GM23338 (cell line): Measurements from ENCODE around the gene ADAD1. TPM values are rescaled to one million over a fixed set of nuclear protein-coding genes. Genes with fewer than 3 reads are reported as not detected.

Experiments
- ATAC-seq: fragments of 200-7000 bp; cut with Tn5 transposase; 3 replicates; pipeline ENCODE4 v1.9.1; 2020
- DNase-seq: peaks from one replicate; pipeline ENCODE4 v3.0.0-alpha.2; 2015; ENCODE audit warnings: low spot score
- H2AFZ ChIP-seq: fragments of 200-600 bp; sonication (generic); 2 replicates; pipeline ENCODE4 v1.8.0; 2016; ENCODE audit warnings: antibody characterized with exemption, mild to moderate bottlenecking, moderate library complexity
- H3F3A ChIP-seq: fragments of 200-600 bp; sonication (generic); replicated peaks from 2 replicates; pipeline ENCODE4 v1.8.0; 2017; ENCODE audit warnings: antibody characterized with exemption, mixed run types, low read depth
- H3K27ac ChIP-seq: fragments of 200-600 bp; sonication (generic); 2 replicates; pipeline ENCODE4 v1.6.1; 2016; ENCODE audit warnings: low read depth
- H3K27me3 ChIP-seq: fragments of 200-600 bp; sonication (generic); 2 replicates; pipeline ENCODE4 v1.8.0; 2016; ENCODE audit warnings: mild to moderate bottlenecking, mixed run types, moderate library complexity; ENCODE audit not compliant: insufficient read depth
- H3K36me3 ChIP-seq: fragments of 200-600 bp; sonication (generic); 2 replicates; pipeline ENCODE4 v1.8.0; 2016; ENCODE audit warnings: mild to moderate bottlenecking; ENCODE audit not compliant: insufficient read depth
- H3K4me1 ChIP-seq: fragments of 200-600 bp; sonication (generic); 2 replicates; pipeline ENCODE4 v1.8.0; 2016; ENCODE audit warnings: mild to moderate bottlenecking, moderate library complexity; ENCODE audit not compliant: insufficient read depth
- H3K4me2 ChIP-seq: fragments of 200-600 bp; sonication (generic); 2 replicates; pipeline ENCODE4 v1.7.1; 2017; ENCODE audit warnings: mixed run types
- H3K4me3 ChIP-seq: fragments of 200-600 bp; sonication (generic); 2 replicates; pipeline ENCODE4 v1.6.1; 2016; ENCODE audit warnings: mixed run types
- H3K79me2 ChIP-seq: fragments of 200-600 bp; sonication (generic); replicated peaks from 2 replicates; pipeline ENCODE4 v1.8.0; 2017; ENCODE audit warnings: mild to moderate bottlenecking; ENCODE audit not compliant: insufficient read depth
- H3K9me2 ChIP-seq: fragments of 200-600 bp; sonication (generic); 2 replicates; pipeline ENCODE4 v1.8.0; 2017; ENCODE audit not compliant: insufficient read depth
- H4K20me1 ChIP-seq: fragments of 200-600 bp; sonication (generic); replicated peaks from 2 replicates; pipeline ENCODE4 v1.8.0; 2017; ENCODE audit warnings: mild to moderate bottlenecking; ENCODE audit not compliant: insufficient read depth
- H3K27ac Mint-ChIP-seq: 2 replicates; pipeline ENCODE4 v1.8.0; 2020; ENCODE audit warnings: inconsistent platforms, mild to moderate bottlenecking, moderate library complexity, mixed read lengths
- H3K27me3 Mint-ChIP-seq: 3 replicates; pipeline ENCODE4 v1.8.0; 2022; ENCODE audit warnings: low read depth, mild to moderate bottlenecking, moderate library complexity, mixed read lengths, inconsistent platforms; ENCODE audit not compliant: insufficient read depth, poor library complexity
- H3K36me3 Mint-ChIP-seq: 3 replicates; pipeline ENCODE4 v1.8.0; 2021; ENCODE audit warnings: low read depth, mild to moderate bottlenecking, inconsistent platforms, moderate library complexity, mixed read lengths
- H3K4me1 Mint-ChIP-seq: 3 replicates; pipeline ENCODE4 v1.8.0; 2020; ENCODE audit warnings: mild to moderate bottlenecking, inconsistent platforms, mixed read lengths
- H3K4me3 Mint-ChIP-seq: 3 replicates; pipeline ENCODE4 v1.8.0; 2021; ENCODE audit warnings: moderate library complexity, mild to moderate bottlenecking, inconsistent platforms, mixed read lengths
- H3K9me3 Mint-ChIP-seq: 3 replicates; pipeline ENCODE4 v1.8.0; 2020; ENCODE audit warnings: moderate library complexity, mild to moderate bottlenecking, inconsistent platforms, mixed read lengths
- CREB1 ChIP-seq: fragments of 250-450 bp; sonication (Bioruptor Pico); IDR thresholded peaks from 2 replicates; pipeline ENCODE4 v1.5.0; 2020; ENCODE audit warnings: low read depth, mild to moderate bottlenecking, moderate library complexity
- EZH2 ChIP-seq: fragments of 200-600 bp; sonication (generic); IDR thresholded peaks from one replicate; pipeline ENCODE4 v1.8.0; 2017; ENCODE audit warnings: antibody characterized with exemption, mild to moderate bottlenecking, low read depth; ENCODE audit not compliant: unreplicated experiment
- EZH2phosphoT487 ChIP-seq: fragments of 200-600 bp; sonication (generic); IDR thresholded peaks from one replicate; pipeline ENCODE4 v1.8.1; 2018; ENCODE audit warnings: antibody characterized with exemption; ENCODE audit not compliant: unreplicated experiment
- JUNB ChIP-seq: IDR thresholded peaks from one replicate; pipeline ENCODE4 v1.6.1; 2016; ENCODE audit warnings: antibody characterized with exemption; ENCODE audit not compliant: unreplicated experiment
- NANOG ChIP-seq: IDR thresholded peaks from 2 replicates; pipeline ENCODE4 v1.6.1; 2016; ENCODE audit warnings: antibody characterized with exemption, borderline replicate concordance
- POLR2AphosphoS5 ChIP-seq: IDR thresholded peaks from 2 replicates; pipeline ENCODE4 v1.6.1; 2016; ENCODE audit warnings: antibody characterized with exemption, low read depth
- STAT1 ChIP-seq: IDR thresholded peaks from one replicate; pipeline ENCODE4 v1.6.1; 2016; ENCODE audit warnings: antibody characterized with exemption; ENCODE audit not compliant: unreplicated experiment
- ZNF114 ChIP-seq: fragments of 250-450 bp; sonication (Bioruptor Pico); IDR thresholded peaks from 2 replicates; pipeline ENCODE4 v1.5.0; 2020; ENCODE audit warnings: mild to moderate bottlenecking, moderate library complexity
- ZNF331 ChIP-seq: fragments of 250-450 bp; sonication (Bioruptor Pico); IDR thresholded peaks from 2 replicates; pipeline ENCODE4 v1.5.0; 2020; ENCODE audit warnings: low read depth, mild to moderate bottlenecking, moderate library complexity
- polyA plus RNA-seq: library from polyadenylated mRNA; unstranded; fragments of >200 nt; fragmentation: Nextera tagmentation; extraction: Ambion mirVana; gene quantifications from 2 replicates; pipeline ENCODE4 v1.2.1, GENCODE V29; 2016
- total RNA-seq: library from RNA; depleted of rRNA; stranded (reverse); fragments of >200 nt; shearing (Covaris generic); gene quantifications from 2 replicates; pipeline ENCODE4 v1.2.3, GENCODE V29; 2014
- TF ChIP-seq, protein P1 (sequence below): fragments of 250-450 bp; sonication (Bioruptor Pico); IDR thresholded peaks from 2 replicates; pipeline ENCODE4 v1.5.0; 2020; ENCODE audit warnings: mild to moderate bottlenecking, moderate library complexity
- TF ChIP-seq, protein P2 (sequence below), 2 experiments: fragments of 200-600 bp in 1 of 2; sonication (generic) in 1 of 2; conservative IDR thresholded peaks; 2 replicates each; pipeline versions ENCODE4 v1.5.1 to v1.6.1; 2016 to 2017; ENCODE audit warnings: antibody characterized with exemption in 2 of 2, low read depth in 2 of 2, mild to moderate bottlenecking in 2 of 2, moderate library complexity in 1 of 2
- TF ChIP-seq, protein P3 (sequence below): IDR thresholded peaks from one replicate; pipeline ENCODE4 v1.6.1; 2018; ENCODE audit warnings: antibody characterized with exemption; ENCODE audit not compliant: unreplicated experiment
- TF ChIP-seq, protein P4 (sequence below): IDR thresholded peaks from 2 replicates; pipeline ENCODE4 v1.6.1; 2016; ENCODE audit warnings: antibody characterized with exemption

Gene ADAD1
- total and polyA plus RNA-seq, 2 experiments from 2014 or later = not detected

DNA sequence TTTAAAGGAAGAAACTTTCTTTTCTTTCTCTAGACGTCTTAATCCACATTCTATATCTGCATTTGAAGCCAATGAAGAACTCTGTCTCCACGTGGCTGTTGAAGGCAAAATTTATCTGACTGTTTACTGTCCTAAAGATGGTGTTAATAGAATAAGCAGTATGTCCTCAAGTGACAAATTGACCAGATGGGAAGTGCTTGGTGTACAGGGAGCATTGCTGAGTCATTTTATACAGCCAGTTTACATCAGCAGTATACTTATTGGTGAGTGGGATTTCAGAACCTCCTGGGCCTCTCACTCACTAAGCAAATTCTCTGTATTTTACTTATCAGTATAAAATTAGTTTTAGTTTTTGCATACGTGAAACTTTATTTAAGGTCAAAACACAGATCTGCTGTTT lies 33.7 kb downstream of the ADAD1 start:
- Mint-ChIP-seq H3K4me1 (peaks cover 2% of the 10 kb centered on the region; the same call in 1 of the 3 replicates), H3K27ac (peak overlapping the region; percentile 31), H3K4me3 (no peak overlapping the region), H3K36me3 (no peaks in the 10 kb centered on the region), H3K9me3 (no peaks in the 10 kb centered on the region), H3K27me3 (peaks cover 3% of the 10 kb centered on the region)
- no peaks in the 10 kb centered on the region for H3K36me3 ChIP-seq
- no peak overlapping the region for H3K4me2 ChIP-seq
- peak overlapping the region; percentile 54 for H2AFZ ChIP-seq
- H3K79me2 ChIP-seq = no peaks in the 10 kb centered on the region
- TF ChIP-seq STAT1 = no peak
- TF ChIP-seq, protein P1, sequence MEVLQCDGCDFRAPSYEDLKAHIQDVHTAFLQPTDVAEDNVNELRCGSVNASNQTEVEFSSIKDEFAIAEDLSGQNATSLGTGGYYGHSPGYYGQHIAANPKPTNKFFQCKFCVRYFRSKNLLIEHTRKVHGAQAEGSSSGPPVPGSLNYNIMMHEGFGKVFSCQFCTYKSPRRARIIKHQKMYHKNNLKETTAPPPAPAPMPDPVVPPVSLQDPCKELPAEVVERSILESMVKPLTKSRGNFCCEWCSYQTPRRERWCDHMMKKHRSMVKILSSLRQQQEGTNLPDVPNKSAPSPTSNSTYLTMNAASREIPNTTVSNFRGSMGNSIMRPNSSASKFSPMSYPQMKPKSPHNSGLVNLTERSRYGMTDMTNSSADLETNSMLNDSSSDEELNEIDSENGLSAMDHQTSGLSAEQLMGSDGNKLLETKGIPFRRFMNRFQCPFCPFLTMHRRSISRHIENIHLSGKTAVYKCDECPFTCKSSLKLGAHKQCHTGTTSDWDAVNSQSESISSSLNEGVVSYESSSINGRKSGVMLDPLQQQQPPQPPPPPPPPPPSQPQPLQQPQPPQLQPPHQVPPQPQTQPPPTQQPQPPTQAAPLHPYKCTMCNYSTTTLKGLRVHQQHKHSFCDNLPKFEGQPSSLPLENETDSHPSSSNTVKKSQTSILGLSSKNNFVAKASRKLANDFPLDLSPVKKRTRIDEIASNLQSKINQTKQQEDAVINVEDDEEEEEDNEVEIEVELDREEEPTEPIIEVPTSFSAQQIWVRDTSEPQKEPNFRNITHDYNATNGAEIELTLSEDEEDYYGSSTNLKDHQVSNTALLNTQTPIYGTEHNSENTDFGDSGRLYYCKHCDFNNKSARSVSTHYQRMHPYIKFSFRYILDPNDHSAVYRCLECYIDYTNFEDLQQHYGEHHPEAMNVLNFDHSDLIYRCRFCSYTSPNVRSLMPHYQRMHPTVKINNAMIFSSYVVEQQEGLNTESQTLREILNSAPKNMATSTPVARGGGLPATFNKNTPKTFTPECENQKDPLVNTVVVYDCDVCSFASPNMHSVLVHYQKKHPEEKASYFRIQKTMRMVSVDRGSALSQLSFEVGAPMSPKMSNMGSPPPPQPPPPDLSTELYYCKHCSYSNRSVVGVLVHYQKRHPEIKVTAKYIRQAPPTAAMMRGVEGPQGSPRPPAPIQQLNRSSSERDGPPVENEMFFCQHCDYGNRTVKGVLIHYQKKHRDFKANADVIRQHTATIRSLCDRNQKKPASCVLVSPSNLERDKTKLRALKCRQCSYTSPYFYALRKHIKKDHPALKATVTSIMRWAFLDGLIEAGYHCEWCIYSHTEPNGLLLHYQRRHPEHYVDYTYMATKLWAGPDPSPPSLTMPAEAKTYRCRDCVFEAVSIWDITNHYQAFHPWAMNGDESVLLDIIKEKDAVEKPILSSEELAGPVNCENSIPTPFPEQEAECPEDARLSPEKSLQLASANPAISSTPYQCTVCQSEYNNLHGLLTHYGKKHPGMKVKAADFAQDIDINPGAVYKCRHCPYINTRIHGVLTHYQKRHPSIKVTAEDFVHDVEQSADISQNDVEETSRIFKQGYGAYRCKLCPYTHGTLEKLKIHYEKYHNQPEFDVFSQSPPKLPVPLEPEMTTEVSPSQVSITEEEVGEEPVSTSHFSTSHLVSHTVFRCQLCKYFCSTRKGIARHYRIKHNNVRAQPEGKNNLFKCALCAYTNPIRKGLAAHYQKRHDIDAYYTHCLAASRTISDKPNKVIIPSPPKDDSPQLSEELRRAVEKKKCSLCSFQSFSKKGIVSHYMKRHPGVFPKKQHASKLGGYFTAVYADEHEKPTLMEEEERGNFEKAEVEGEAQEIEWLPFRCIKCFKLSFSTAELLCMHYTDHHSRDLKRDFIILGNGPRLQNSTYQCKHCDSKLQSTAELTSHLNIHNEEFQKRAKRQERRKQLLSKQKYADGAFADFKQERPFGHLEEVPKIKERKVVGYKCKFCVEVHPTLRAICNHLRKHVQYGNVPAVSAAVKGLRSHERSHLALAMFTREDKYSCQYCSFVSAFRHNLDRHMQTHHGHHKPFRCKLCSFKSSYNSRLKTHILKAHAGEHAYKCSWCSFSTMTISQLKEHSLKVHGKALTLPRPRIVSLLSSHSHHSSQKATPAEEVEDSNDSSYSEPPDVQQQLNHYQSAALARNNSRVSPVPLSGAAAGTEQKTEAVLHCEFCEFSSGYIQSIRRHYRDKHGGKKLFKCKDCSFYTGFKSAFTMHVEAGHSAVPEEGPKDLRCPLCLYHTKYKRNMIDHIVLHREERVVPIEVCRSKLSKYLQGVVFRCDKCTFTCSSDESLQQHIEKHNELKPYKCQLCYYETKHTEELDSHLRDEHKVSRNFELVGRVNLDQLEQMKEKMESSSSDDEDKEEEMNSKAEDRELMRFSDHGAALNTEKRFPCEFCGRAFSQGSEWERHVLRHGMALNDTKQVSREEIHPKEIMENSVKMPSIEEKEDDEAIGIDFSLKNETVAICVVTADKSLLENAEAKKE = no peak
- TF ChIP-seq, protein P2, sequence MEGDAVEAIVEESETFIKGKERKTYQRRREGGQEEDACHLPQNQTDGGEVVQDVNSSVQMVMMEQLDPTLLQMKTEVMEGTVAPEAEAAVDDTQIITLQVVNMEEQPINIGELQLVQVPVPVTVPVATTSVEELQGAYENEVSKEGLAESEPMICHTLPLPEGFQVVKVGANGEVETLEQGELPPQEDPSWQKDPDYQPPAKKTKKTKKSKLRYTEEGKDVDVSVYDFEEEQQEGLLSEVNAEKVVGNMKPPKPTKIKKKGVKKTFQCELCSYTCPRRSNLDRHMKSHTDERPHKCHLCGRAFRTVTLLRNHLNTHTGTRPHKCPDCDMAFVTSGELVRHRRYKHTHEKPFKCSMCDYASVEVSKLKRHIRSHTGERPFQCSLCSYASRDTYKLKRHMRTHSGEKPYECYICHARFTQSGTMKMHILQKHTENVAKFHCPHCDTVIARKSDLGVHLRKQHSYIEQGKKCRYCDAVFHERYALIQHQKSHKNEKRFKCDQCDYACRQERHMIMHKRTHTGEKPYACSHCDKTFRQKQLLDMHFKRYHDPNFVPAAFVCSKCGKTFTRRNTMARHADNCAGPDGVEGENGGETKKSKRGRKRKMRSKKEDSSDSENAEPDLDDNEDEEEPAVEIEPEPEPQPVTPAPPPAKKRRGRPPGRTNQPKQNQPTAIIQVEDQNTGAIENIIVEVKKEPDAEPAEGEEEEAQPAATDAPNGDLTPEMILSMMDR (conservative IDR thresholded peaks at IDR 0.05; ENCODE audit: low read depth in 2 of 2) = no peak
- no peak for TF ChIP-seq JUNB
- TF ChIP-seq EZH2phosphoT487 = no peak
- no peak for TF ChIP-seq POLR2AphosphoS5
- no peak for TF ChIP-seq CREB1 (CRISPR knock-in tag)
- no peak for TF ChIP-seq EZH2
- TF ChIP-seq ZNF114 (CRISPR knock-in tag) = no peak
- no peak for TF ChIP-seq NANOG
- TF ChIP-seq, protein P3, sequence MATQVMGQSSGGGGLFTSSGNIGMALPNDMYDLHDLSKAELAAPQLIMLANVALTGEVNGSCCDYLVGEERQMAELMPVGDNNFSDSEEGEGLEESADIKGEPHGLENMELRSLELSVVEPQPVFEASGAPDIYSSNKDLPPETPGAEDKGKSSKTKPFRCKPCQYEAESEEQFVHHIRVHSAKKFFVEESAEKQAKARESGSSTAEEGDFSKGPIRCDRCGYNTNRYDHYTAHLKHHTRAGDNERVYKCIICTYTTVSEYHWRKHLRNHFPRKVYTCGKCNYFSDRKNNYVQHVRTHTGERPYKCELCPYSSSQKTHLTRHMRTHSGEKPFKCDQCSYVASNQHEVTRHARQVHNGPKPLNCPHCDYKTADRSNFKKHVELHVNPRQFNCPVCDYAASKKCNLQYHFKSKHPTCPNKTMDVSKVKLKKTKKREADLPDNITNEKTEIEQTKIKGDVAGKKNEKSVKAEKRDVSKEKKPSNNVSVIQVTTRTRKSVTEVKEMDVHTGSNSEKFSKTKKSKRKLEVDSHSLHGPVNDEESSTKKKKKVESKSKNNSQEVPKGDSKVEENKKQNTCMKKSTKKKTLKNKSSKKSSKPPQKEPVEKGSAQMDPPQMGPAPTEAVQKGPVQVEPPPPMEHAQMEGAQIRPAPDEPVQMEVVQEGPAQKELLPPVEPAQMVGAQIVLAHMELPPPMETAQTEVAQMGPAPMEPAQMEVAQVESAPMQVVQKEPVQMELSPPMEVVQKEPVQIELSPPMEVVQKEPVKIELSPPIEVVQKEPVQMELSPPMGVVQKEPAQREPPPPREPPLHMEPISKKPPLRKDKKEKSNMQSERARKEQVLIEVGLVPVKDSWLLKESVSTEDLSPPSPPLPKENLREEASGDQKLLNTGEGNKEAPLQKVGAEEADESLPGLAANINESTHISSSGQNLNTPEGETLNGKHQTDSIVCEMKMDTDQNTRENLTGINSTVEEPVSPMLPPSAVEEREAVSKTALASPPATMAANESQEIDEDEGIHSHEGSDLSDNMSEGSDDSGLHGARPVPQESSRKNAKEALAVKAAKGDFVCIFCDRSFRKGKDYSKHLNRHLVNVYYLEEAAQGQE = no peak
- TF ChIP-seq, protein P4, sequence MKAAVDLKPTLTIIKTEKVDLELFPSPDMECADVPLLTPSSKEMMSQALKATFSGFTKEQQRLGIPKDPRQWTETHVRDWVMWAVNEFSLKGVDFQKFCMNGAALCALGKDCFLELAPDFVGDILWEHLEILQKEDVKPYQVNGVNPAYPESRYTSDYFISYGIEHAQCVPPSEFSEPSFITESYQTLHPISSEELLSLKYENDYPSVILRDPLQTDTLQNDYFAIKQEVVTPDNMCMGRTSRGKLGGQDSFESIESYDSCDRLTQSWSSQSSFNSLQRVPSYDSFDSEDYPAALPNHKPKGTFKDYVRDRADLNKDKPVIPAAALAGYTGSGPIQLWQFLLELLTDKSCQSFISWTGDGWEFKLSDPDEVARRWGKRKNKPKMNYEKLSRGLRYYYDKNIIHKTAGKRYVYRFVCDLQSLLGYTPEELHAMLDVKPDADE = no peak
- no peak for TF ChIP-seq ZNF331
- no peak for DNase-seq
- H3K27ac ChIP-seq = no peak overlapping the region
- ATAC-seq = no peak
- H3F3A ChIP-seq = no peaks in the 10 kb centered on the region
- H3K4me1 ChIP-seq = 0 out of 2 replicates have a peak, but pooled peaks cover 2% of the 10 kb centered on the region
- no peaks in the 10 kb centered on the region for H4K20me1 ChIP-seq
- no peaks in the 10 kb centered on the region for H3K9me2 ChIP-seq
- H3K27me3 ChIP-seq = no peaks in the 10 kb centered on the region
- H3K4me3 ChIP-seq = no peak overlapping the region
